Fibroblast of lung (primary cell): ENCODE measurements around the gene LIN37.
"Not testable (repeated sequence)": the region's sequence is repeated elsewhere in the genome, so short reads cannot be mapped to it uniquely, and the experiment has no call there.

Source experiments
- EZH2 ChIP-seq: IDR thresholded peaks from 2 replicates; pipeline ENCODE4 v1.5.1; 2012; ENCODE audit warnings: low read length, control low read depth, mild to moderate bottlenecking; ENCODE audit errors: missing control alignments
- TF ChIP-seq, protein P1 (sequence below), 2 donors: IDR thresholded peaks in 1 of 2; conservative IDR thresholded peaks in 1 of 2; 1 replicate in 1 of 2; 2 replicates in 1 of 2; pipeline ENCODE4 v1.5.1; 2011 to 2012; ENCODE audit warnings: low read length in 2 of 2, control low read depth in 1 of 2, inconsistent platforms in 1 of 2, low read depth in 1 of 2, mild to moderate bottlenecking in 1 of 2

DNA sequence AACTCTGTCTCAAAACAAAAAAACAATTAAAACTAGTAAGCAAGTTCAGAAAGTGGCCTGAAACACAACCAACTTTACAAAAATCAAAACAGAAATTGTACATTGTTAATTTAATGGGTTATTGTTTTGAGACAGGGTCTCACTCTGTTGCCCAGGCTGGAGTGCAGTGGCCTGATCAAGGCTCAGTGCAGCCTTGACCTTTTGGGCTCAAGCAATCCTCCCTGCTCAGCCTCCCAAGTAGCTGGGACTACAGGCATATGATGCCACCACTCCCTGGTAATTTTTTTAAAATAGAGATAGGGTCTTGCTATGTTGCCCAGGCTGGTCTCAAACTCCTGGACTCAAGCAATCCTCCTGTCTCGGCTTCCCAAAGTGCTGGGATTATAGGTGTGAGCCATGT is 47.2 kb downstream of the LIN37 start:
- TF ChIP-seq, protein P1, sequence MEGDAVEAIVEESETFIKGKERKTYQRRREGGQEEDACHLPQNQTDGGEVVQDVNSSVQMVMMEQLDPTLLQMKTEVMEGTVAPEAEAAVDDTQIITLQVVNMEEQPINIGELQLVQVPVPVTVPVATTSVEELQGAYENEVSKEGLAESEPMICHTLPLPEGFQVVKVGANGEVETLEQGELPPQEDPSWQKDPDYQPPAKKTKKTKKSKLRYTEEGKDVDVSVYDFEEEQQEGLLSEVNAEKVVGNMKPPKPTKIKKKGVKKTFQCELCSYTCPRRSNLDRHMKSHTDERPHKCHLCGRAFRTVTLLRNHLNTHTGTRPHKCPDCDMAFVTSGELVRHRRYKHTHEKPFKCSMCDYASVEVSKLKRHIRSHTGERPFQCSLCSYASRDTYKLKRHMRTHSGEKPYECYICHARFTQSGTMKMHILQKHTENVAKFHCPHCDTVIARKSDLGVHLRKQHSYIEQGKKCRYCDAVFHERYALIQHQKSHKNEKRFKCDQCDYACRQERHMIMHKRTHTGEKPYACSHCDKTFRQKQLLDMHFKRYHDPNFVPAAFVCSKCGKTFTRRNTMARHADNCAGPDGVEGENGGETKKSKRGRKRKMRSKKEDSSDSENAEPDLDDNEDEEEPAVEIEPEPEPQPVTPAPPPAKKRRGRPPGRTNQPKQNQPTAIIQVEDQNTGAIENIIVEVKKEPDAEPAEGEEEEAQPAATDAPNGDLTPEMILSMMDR (conservative IDR thresholded peaks at IDR 0.05 in 1 of 2, IDR thresholded peaks at IDR 0.05 in 1 of 2; ENCODE audit: low read depth in 1 of 2, low read length in 2 of 2), result not testable (repeated sequence)
- TF ChIP-seq EZH2, result not testable (repeated sequence)
